ENCODE measurements around the gene CMSS1. TPM values are rescaled to one million over a fixed set of nuclear protein-coding genes. Genes with fewer than 3 reads are reported as not detected.

CMSS1 gene
- total RNA-seq, 4 donors from 2014 or later, result 1.8 to 41.2 (median 17.0) TPM

DNA sequence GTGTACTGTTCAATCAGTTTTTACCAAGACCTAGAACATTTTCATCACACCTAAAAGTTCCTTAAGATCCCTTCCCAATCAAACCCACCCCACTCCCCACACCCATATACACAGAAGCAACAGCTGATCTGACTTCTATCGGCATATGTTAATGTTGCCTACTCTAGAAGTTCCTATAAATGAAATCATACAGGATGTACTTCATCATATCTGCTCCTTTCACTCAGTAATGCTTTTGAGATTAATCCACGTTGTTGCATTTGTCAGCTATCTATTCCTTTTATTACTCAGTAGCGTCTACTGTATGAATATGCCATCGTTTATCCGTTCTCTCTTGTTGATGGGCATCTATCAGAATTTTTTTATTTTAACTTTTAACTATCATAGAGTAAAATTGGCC is 310.9 kb downstream of the CMSS1 start:
- H3K27me3 ChIP-seq, result no peaks in the 10 kb centered on the region
- no peak for TF ChIP-seq POLR2A (IDR thresholded peaks at IDR 0.05)
- no peak overlapping the region for H3K4me3 ChIP-seq
- no peaks in the 10 kb centered on the region for H3K36me3 ChIP-seq
- intact Hi-C loops (cut with DNase I; ENCODE audit: low total_unique reads), result no loop called here
- no peak overlapping the region for H3K27ac ChIP-seq
- H3K4me1 ChIP-seq, result no peaks in the 10 kb centered on the region
- no peaks in the 10 kb centered on the region for H3K9me3 ChIP-seq
- no peak for DNase-seq

DNA sequence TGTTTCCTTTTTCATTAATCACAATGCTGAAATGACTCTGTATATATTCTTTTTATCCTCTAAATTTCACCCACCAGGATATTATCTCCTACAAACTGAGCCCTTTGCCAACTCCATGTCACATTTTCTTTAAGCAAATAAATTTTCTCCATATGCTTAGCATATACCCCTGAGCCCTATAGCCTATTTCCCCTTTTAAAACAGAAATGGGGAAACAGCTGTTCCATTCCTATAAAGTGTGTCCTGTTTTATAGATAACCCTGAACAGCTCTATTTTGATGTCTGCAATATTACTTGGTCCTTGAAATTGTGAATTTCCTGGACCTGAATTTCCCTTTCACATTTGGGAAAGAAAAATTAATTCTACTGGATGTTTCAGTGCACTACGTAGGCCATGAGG is 312.3 kb downstream of the CMSS1 start:
- Histone ChIP-seq H3K27me3 (no peaks in the 10 kb centered on the region), H3K36me3 (no peaks in the 10 kb centered on the region), H3K4me1 (no peaks in the 10 kb centered on the region), H3K27ac (no peak overlapping the region), H3K9me3 (no peaks in the 10 kb centered on the region), H3K4me3 (no peak overlapping the region)
- intact Hi-C loops (cut with DNase I; ENCODE audit: low total_unique reads), result no loop called here
- no peak for DNase-seq
- TF ChIP-seq, protein P1, sequence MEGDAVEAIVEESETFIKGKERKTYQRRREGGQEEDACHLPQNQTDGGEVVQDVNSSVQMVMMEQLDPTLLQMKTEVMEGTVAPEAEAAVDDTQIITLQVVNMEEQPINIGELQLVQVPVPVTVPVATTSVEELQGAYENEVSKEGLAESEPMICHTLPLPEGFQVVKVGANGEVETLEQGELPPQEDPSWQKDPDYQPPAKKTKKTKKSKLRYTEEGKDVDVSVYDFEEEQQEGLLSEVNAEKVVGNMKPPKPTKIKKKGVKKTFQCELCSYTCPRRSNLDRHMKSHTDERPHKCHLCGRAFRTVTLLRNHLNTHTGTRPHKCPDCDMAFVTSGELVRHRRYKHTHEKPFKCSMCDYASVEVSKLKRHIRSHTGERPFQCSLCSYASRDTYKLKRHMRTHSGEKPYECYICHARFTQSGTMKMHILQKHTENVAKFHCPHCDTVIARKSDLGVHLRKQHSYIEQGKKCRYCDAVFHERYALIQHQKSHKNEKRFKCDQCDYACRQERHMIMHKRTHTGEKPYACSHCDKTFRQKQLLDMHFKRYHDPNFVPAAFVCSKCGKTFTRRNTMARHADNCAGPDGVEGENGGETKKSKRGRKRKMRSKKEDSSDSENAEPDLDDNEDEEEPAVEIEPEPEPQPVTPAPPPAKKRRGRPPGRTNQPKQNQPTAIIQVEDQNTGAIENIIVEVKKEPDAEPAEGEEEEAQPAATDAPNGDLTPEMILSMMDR (IDR thresholded peaks at IDR 0.05), result no peak
- no peak for TF ChIP-seq POLR2A (IDR thresholded peaks at IDR 0.05)

DNA sequence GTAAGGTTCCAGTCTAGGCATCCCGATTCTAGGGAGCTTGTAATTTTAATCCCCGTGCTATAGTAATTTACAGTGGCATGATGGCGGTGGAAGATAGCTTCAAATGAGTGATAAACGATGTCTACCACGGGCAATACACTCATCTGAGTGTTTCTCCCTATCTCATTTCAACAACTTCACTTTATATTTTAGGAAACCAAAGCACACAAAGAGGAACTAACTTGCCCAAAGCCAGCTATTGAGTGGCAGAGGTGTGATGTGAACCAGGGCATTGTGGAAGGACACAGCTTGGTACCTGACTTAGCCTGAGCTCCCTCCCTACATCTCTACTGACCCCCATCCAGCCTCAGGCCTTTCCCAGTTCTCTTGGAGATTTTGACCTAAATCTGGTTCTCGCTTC is 313.6 kb downstream of the CMSS1 start:
- intact Hi-C loops (cut with DNase I; ENCODE audit: low total_unique reads), result no loop called here
- Histone ChIP-seq H3K27ac (no peak overlapping the region), H3K4me3 (no peak overlapping the region), H3K4me1 (no peaks in the 10 kb centered on the region), H3K36me3 (no peaks in the 10 kb centered on the region), H3K9me3 (no peaks in the 10 kb centered on the region), H3K27me3 (no peaks in the 10 kb centered on the region)
- no peak for TF ChIP-seq POLR2A (IDR thresholded peaks at IDR 0.05)
- TF ChIP-seq, protein P1 (IDR thresholded peaks at IDR 0.05), result no peak
- no peak for DNase-seq

DNA sequence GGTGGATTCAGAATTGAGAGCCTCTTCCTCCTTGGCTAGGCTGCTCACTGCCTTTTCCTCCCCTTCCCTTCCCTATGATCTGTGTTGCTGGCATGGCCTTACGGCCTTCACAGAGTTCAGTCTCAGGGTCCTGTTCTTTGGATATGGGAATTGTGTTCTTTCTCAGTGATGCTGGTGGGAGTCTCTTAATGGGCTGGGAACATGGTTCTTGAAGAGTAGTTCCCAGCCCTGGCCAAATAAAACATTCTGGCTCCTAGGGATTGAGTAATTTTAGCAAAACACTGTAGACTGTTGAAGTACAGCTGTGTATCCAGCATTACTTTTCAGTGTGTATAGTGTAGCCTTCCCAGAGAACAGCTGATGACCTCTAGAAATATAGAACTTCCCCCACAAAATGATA is 319.3 kb downstream of the CMSS1 start:
- H3K27ac ChIP-seq, result peak overlapping the region in 1 of 2 donors; percentile 35
- intact Hi-C loops (cut with DNase I; ENCODE audit: low total_unique reads), result no loop called here
- TF ChIP-seq POLR2A (IDR thresholded peaks at IDR 0.05), result no peak
- TF ChIP-seq, protein P1 (IDR thresholded peaks at IDR 0.05), result no peak

DNA sequence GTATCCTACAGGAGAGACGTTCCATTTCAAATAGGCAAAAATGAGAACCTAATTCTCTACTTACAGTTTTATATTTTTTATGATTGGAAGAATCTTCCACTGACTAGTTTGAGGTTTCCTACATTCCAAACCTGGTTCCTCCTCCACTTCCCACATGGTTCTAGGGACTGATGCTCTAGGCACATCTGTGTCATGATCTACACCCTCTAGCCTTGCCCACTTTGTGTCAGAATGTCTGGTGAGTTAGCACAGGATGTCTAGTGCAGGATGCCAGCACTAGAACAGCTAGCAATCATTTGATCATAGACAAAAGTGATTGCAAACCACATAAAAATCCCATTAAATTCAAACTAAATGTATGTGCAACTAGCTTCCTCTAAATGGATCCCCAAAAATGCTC is 323.3 kb downstream of the CMSS1 start:
- Histone ChIP-seq H3K27me3 (no peaks in the 10 kb centered on the region), H3K27ac (no peak overlapping the region), H3K9me3 (no peaks in the 10 kb centered on the region), H3K4me1 (no peaks in the 10 kb centered on the region), H3K36me3 (no peaks in the 10 kb centered on the region), H3K4me3 (no peak overlapping the region)
- no peak for DNase-seq
- TF ChIP-seq POLR2A (IDR thresholded peaks at IDR 0.05), result no peak
- TF ChIP-seq, protein P1 (IDR thresholded peaks at IDR 0.05), result no peak
- intact Hi-C loops (cut with DNase I; ENCODE audit: low total_unique reads), result no loop called here

More for the DNA sequence above, 319.3 kb downstream of the CMSS1 start:
- Histone ChIP-seq H3K4me1 (no peaks in the 10 kb centered on the region), H3K9me3 (no peaks in the 10 kb centered on the region), H3K4me3 (no peak overlapping the region), H3K36me3 (no peaks in the 10 kb centered on the region), H3K27me3 (no peaks in the 10 kb centered on the region)
- DNase-seq, result no peak

DNA sequence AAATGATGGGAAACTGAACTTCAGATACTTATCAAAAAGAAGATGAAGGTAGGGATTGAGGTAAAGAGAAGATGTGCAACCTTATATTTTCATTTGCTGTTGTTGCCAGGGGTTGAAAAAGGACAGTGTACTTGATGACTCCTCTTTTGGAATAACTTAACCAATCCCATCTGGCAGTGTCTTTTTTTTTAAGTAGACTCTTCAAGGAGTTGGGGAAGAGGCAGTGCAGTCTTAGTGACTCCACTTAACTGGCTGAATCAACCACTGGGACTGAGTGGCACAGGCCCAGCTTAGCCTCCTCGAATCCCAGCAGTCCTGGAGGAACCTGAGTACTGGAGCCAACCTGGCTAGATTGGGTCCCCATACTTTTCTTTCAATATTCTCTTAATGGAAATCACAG is 323.9 kb downstream of the CMSS1 start:
- no peak for DNase-seq
- Histone ChIP-seq H3K4me1 (no peaks in the 10 kb centered on the region), H3K9me3 (no peaks in the 10 kb centered on the region), H3K27me3 (no peaks in the 10 kb centered on the region), H3K36me3 (no peaks in the 10 kb centered on the region), H3K27ac (no peak overlapping the region), H3K4me3 (no peak overlapping the region)
- no peak for TF ChIP-seq POLR2A (IDR thresholded peaks at IDR 0.05)
- TF ChIP-seq, protein P1 (IDR thresholded peaks at IDR 0.05), result no peak
- intact Hi-C loops (cut with DNase I; ENCODE audit: low total_unique reads), result no loop called here

Measured in uterus (tissue), 4 donors.